Left cardiac atrium (tissue), 4 donors: ENCODE data around the gene LOC101059915.
"Not testable (repeated sequence)": the region's sequence is repeated elsewhere in the genome, so short reads cannot be mapped to it uniquely, and the experiment has no call there.

Source experiments
- ATAC-seq, 2 donors: fragments of 200-7000 bp; cut with Tn5 transposase; one replicate each; pipeline ENCODE4 v1.9.1; 2020; ENCODE audit warnings: mild to moderate bottlenecking in 2 of 2, moderate library complexity in 2 of 2
- DNase-seq: peaks from one replicate; pipeline ENCODE4 v3.0.0-alpha.2; 2020
- intact Hi-C, 2 donors: fragments of 100-400 bp; cut with DNase I; formaldehyde crosslinking; loops; one replicate each; pipeline versions ENCODE4 v1.14.1 to v1.15.1; 2022 to 2023
- donor health status: DM: no; HTN: yes; CAD: no.
- donor health status: DM: no; HTN: yes; CAD: no; lungs with severe emphysema.
- donor health status: DM: yes; HTN: yes; CAD: no.
- donor health status: Dilated cardiomyopathy.

The LOC101059915 gene

GRCh38 chrX:71637253-71637618 lies 30.1 kb upstream of the LOC101059915 start:
- no peak for DNase-seq
- ATAC-seq: peak in 1 of 2 donors; percentile 52
- intact Hi-C loops: no loop called here

- DNase-seq (no peak), ATAC-seq (peak; percentile 12 to 29)
- intact Hi-C loops: no loop called here
Observed at GRCh38 chrX:71637848-71638247, 29.5 kb upstream of the LOC101059915 start.

- no peak for ATAC-seq
- intact Hi-C loops: no loop called here
- DNase-seq: no peak
Observed at GRCh38 chrX:71638409-71638808, 28.9 kb upstream of the LOC101059915 start.

- no peak for ATAC-seq
- DNase-seq: no peak
- intact Hi-C loops: no loop called here
Observed at GRCh38 chrX:71640002-71640401, 27.3 kb upstream of the LOC101059915 start.

GRCh38 chrX:71644406-71644805 lies 22.9 kb upstream of the LOC101059915 start:
- DNase-seq, intact Hi-C loops, ATAC-seq: not testable (repeated sequence)

GRCh38 chrX:71650333-71650969 lies 16.9 kb upstream of the LOC101059915 start:
- intact Hi-C loops: no loop called here
- DNase-seq: no peak
- ATAC-seq: no peak

- no peak for DNase-seq
- intact Hi-C loops: no loop called here
- peak in 1 of 2 donors; percentile 45 for ATAC-seq
Observed at GRCh38 chrX:71652405-71652804, 14.9 kb upstream of the LOC101059915 start.

- DNase-seq (no peak), ATAC-seq (no peak)
- intact Hi-C loops: no loop called here
Observed at GRCh38 chrX:71653344-71653743, 14.0 kb upstream of the LOC101059915 start.

GRCh38 chrX:71657267-71657666 lies 10.1 kb upstream of the LOC101059915 start:
- intact Hi-C loops: no loop called here
- ATAC-seq (no peak), DNase-seq (no peak)

GRCh38 chrX:71659342-71659741 lies 8.0 kb upstream of the LOC101059915 start:
- intact Hi-C loops: no loop called here
- ATAC-seq: no peak
- DNase-seq: no peak

GRCh38 chrX:71659959-71660358 lies 7.4 kb upstream of the LOC101059915 start:
- no peak for ATAC-seq
- intact Hi-C loops: no loop called here
- no peak for DNase-seq

GRCh38 chrX:71660562-71661416 lies 6.6 kb upstream of the LOC101059915 start:
- DNase-seq: no peak
- intact Hi-C loops: no loop called here
- ATAC-seq: no peak

GRCh38 chrX:71661919-71662318 lies 5.4 kb upstream of the LOC101059915 start:
- intact Hi-C loops: no loop called here
- ATAC-seq (no peak), DNase-seq (no peak)

- DNase-seq, intact Hi-C loops, ATAC-seq: not testable (repeated sequence)
Observed at GRCh38 chrX:71662654-71663053, 4.7 kb upstream of the LOC101059915 start.

GRCh38 chrX:71663238-71663637 lies 4.1 kb upstream of the LOC101059915 start:
- DNase-seq, ATAC-seq, intact Hi-C loops: not testable (repeated sequence)

GRCh38 chrX:71664202-71664601 lies 3.1 kb upstream of the LOC101059915 start:
- DNase-seq, intact Hi-C loops: not testable (repeated sequence)
- peak in 1 of 2 donors; percentile 39 for ATAC-seq

- DNase-seq (no peak), ATAC-seq (peak; percentile 18 to 52)
- intact Hi-C loops: no loop called here
Observed at GRCh38 chrX:71664889-71665491, 2.4 kb upstream of the LOC101059915 start.

- ATAC-seq: no peak
- intact Hi-C loops: no loop called here
- no peak for DNase-seq
Observed at GRCh38 chrX:71665747-71666146, 1.6 kb upstream of the LOC101059915 start.

GRCh38 chrX:71666240-71667223 lies 814 bp upstream of the LOC101059915 start:
- intact Hi-C loops: no loop called here
- DNase-seq (no peak), ATAC-seq (no peak)
